GM19468 (cell line): Measurements from ENCODE around the gene ANKRD66.
"Not testable (repeated sequence)": the region's sequence is repeated elsewhere in the genome, so short reads cannot be mapped to it uniquely, and the experiment has no call there.

Source experiments
- ATAC-seq: cut with Tn5 transposase; IDR thresholded peaks from one replicate; pipeline ENCODE4 v1.9.1; 2021; ENCODE audit warnings: mild to moderate bottlenecking, moderate library complexity, moderate number of reproducible peaks; ENCODE audit not compliant: unreplicated experiment; ENCODE audit errors: extremely low read depth

ANKRD66 gene

GRCh38 chr6:46746696-46747095 lies at the start of gene ANKRD66:
Gene ANKRD66 (plus strand): TSS chr6:46746933. CDS start chr6:46751949, 5,016 bp downstream.
- no peak for ATAC-seq

- no peak for ATAC-seq
These were observed 46.8 kb upstream of the ANKRD66 start for GRCh38 chr6:46699970-46700369.

- no peak for ATAC-seq
These were observed 42.2 kb upstream of the ANKRD66 start for GRCh38 chr6:46704562-46704961.

- no peak for ATAC-seq
These were observed 40.3 kb upstream of the ANKRD66 start for GRCh38 chr6:46706464-46706863.

GRCh38 chr6:46711491-46711890 lies 35.2 kb upstream of the ANKRD66 start:
- no peak for ATAC-seq

GRCh38 chr6:46715141-46715540 lies 31.6 kb upstream of the ANKRD66 start:
- ATAC-seq: no peak

GRCh38 chr6:46719099-46719498 lies 27.6 kb upstream of the ANKRD66 start:
- no peak for ATAC-seq

GRCh38 chr6:46720401-46720800 lies 26.3 kb upstream of the ANKRD66 start:
- no peak for ATAC-seq

- ATAC-seq: no peak
These were observed 16.9 kb upstream of the ANKRD66 start for GRCh38 chr6:46729787-46730326.

GRCh38 chr6:46730921-46731461 lies 15.7 kb upstream of the ANKRD66 start:
- no peak for ATAC-seq

- no peak for ATAC-seq
These were observed 13.4 kb upstream of the ANKRD66 start for GRCh38 chr6:46733341-46733801.

- ATAC-seq: no peak
These were observed 11.6 kb upstream of the ANKRD66 start, which contains the start of gene PLA2G7 for GRCh38 chr6:46734867-46735719. Gene PLA2G7 (minus strand): TSS chr6:46735375. CDS start chr6:46722891, 12,484 bp downstream.

GRCh38 chr6:46735720-46736031 lies 11.1 kb upstream of the ANKRD66 start:
- no peak for ATAC-seq

GRCh38 chr6:46736906-46737305 lies 9.8 kb upstream of the ANKRD66 start:
- ATAC-seq: no peak

- no peak for ATAC-seq
These were observed 5.3 kb upstream of the ANKRD66 start for GRCh38 chr6:46741482-46741881.

- no peak for ATAC-seq
These were observed 4.8 kb upstream of the ANKRD66 start for GRCh38 chr6:46741910-46742309.

GRCh38 chr6:46743425-46744158 lies 3.1 kb upstream of the ANKRD66 start:
- ATAC-seq: no peak

- ATAC-seq: not testable (repeated sequence)
These were observed 2.5 kb upstream of the ANKRD66 start for GRCh38 chr6:46744159-46744725.

GRCh38 chr6:46745973-46746372 lies 760 bp upstream of the ANKRD66 start:
- no peak for ATAC-seq

GRCh38 chr6:46748940-46749503 lies 2.3 kb downstream of the ANKRD66 start:
- ATAC-seq: no peak
